ENCODE results near the gene FEM1A.
"Not testable (repeated sequence)": the region's sequence is repeated elsewhere in the genome, so short reads cannot be mapped to it uniquely, and the experiment has no call there.

Gene FEM1A

GRCh38 chr19:4832776-4833175, 41.2 kb downstream of the FEM1A start:
- no peak for TF ChIP-seq CTCF (IDR thresholded peaks at IDR 0.05; ENCODE audit: low read depth, low read length)
- no peak for DNase-seq (ENCODE audit: extremely low read depth, low read depth)

- DNase-seq (ENCODE audit: extremely low read depth, low read depth), result no peak
- TF ChIP-seq CTCF (IDR thresholded peaks at IDR 0.05; ENCODE audit: low read depth, low read length), result no peak
These were observed 47.7 kb downstream of the FEM1A start for GRCh38 chr19:4839192-4839591.

- DNase-seq (ENCODE audit: extremely low read depth, low read depth), result no peak
- no peak for TF ChIP-seq CTCF (IDR thresholded peaks at IDR 0.05; ENCODE audit: low read depth, low read length)
These were observed 52.1 kb downstream of the FEM1A start for GRCh38 chr19:4843647-4843965.

GRCh38 chr19:4844348-4845179, 53.0 kb downstream of the FEM1A start:
- no peak for DNase-seq (ENCODE audit: extremely low read depth, low read depth)
- no peak for TF ChIP-seq CTCF (IDR thresholded peaks at IDR 0.05; ENCODE audit: low read depth, low read length)

- not testable (repeated sequence) for DNase-seq (ENCODE audit: extremely low read depth, low read depth)
These were observed 54.4 kb downstream of the FEM1A start for GRCh38 chr19:4845975-4846374.

- no peak for TF ChIP-seq CTCF (IDR thresholded peaks at IDR 0.05; ENCODE audit: low read depth, low read length)
- no peak for DNase-seq (ENCODE audit: extremely low read depth, low read depth)
These were observed 55.8 kb downstream of the FEM1A start for GRCh38 chr19:4847190-4847973.

GRCh38 chr19:4849019-4849418, 57.5 kb downstream of the FEM1A start:
- no peak for DNase-seq (ENCODE audit: extremely low read depth, low read depth)
- no peak for TF ChIP-seq CTCF (IDR thresholded peaks at IDR 0.05; ENCODE audit: low read depth, low read length)
